MCF 10A (cell line): ENCODE measurements around the gene COL21A1. TPM values are rescaled to one million over a fixed set of nuclear protein-coding genes. Genes with fewer than 3 reads are reported as not detected.

Experiments
- BruUV-seq: library from RNA; stranded (reverse); fragments of 400-500 nt; replicated peaks from 2 replicates; lab custom pipeline; 2021; lab: Mats Ljungman, UMichigan
- CTCF ChIA-PET: fragments of 300-600 bp; sonication (Branson Sonifier 250); formaldehyde crosslinking; extraction: SDS; loops from one replicate; lab custom pipeline; 2021; ENCODE audit warnings: antibody characterized with exemption, inconsistent platforms; lab: Yijun Ruan, JAX
- POLR2A ChIA-PET: fragments of 300-600, 350-650 bp; sonication (Branson Sonifier 250); formaldehyde crosslinking; extraction: SDS; loops from one replicate; lab custom pipeline; 2020; ENCODE audit warnings: antibody characterized with exemption, inconsistent platforms; lab: Yijun Ruan, JAX
- DNase-seq: peaks from one replicate; pipeline ENCODE4 v3.0.0-alpha.2; 2018; ENCODE audit not compliant: unreplicated experiment
- H3K27ac Mint-ChIP-seq: one replicate; pipeline ENCODE4 v1.8.0; 2022; ENCODE audit warnings: mild to moderate bottlenecking, low read depth, mixed read lengths; ENCODE audit not compliant: unreplicated experiment
- H3K27me3 Mint-ChIP-seq: one replicate; pipeline ENCODE4 v1.8.0; 2022; ENCODE audit warnings: mixed read lengths; ENCODE audit not compliant: insufficient read depth, unreplicated experiment
- H3K36me3 Mint-ChIP-seq: one replicate; pipeline ENCODE4 v1.8.0; 2022; ENCODE audit warnings: mild to moderate bottlenecking, moderate library complexity, mixed read lengths; ENCODE audit not compliant: insufficient read depth, unreplicated experiment
- H3K4me1 Mint-ChIP-seq: one replicate; pipeline ENCODE4 v1.8.0; 2022; ENCODE audit warnings: mixed read lengths; ENCODE audit not compliant: insufficient read depth, unreplicated experiment
- H3K4me3 Mint-ChIP-seq: one replicate; pipeline ENCODE4 v1.8.0; 2022; ENCODE audit warnings: mild to moderate bottlenecking, moderate library complexity, mixed read lengths; ENCODE audit not compliant: unreplicated experiment
- H3K9me3 Mint-ChIP-seq: one replicate; pipeline ENCODE4 v1.8.0; 2022; ENCODE audit warnings: mixed read lengths; ENCODE audit not compliant: unreplicated experiment
- CTCF ChIP-seq: fragments of 200-600 bp; IDR thresholded peaks from one replicate; pipeline ENCODE4 v1.8.0; 2022; ENCODE audit warnings: antibody characterized with exemption, mild to moderate bottlenecking; ENCODE audit not compliant: unreplicated experiment
- intact Hi-C: fragments of 100-400 bp; cut with micrococcal nuclease; formaldehyde crosslinking; loops from 2 replicates; pipeline ENCODE4 v1.14.1; 2022
- total RNA-seq: library from RNA; stranded (reverse); gene quantifications from 2 replicates; pipeline ENCODE4 v1.2.3, GENCODE V29; 2022

The COL21A1 gene
- total RNA-seq, 1 experiment from 2014 or later = 1.8 TPM

- Mint-ChIP-seq H3K4me1 (peaks cover 12% of the 10 kb centered on the region), H3K9me3 (peaks cover 17% of the 10 kb centered on the region), H3K27me3 (no peaks in the 10 kb centered on the region), H3K4me3 (no peak overlapping the region), H3K36me3 (no peaks in the 10 kb centered on the region), H3K27ac (no peak overlapping the region)
- intact Hi-C loops = no loop called here
- no peak for TF ChIP-seq CTCF
- DNase-seq = no peak
- CTCF ChIA-PET = interaction anchor here (0.5 kb wide), 1 partner anchor 250 kb away, joined by 3 read pairs; no protein-coding TSS in a partner anchor
- BruUV-seq = no TSS peak
- POLR2A ChIA-PET = no interaction called here
Observed at GRCh38 chr6:56043076-56043475, 204.3 kb downstream of the COL21A1 start.

- ChIA-PET CTCF (no interaction called here), POLR2A (interaction anchor here (0.9 to 1.0 kb wide), 2 partner anchors 16 to 176 kb away, joined by 3 to 4 read pairs; no protein-coding TSS in a partner anchor)
- intact Hi-C loops = no loop called here
- no peak for DNase-seq
- peaks cover 12% of the 10 kb centered on the region for H3K4me1 Mint-ChIP-seq
- no peaks in the 10 kb centered on the region for H3K27me3 Mint-ChIP-seq
- BruUV-seq = no TSS peak
- TF ChIP-seq CTCF = no peak
- H3K27ac Mint-ChIP-seq = no peak overlapping the region
- H3K36me3 Mint-ChIP-seq = no peaks in the 10 kb centered on the region
- no peak overlapping the region for H3K4me3 Mint-ChIP-seq
- H3K9me3 Mint-ChIP-seq = peaks cover 18% of the 10 kb centered on the region
Observed at GRCh38 chr6:56041591-56041990, 205.8 kb downstream of the COL21A1 start.

GRCh38 chr6:56040889-56041301 is 206.5 kb downstream of the COL21A1 start:
- ChIA-PET POLR2A (no interaction called here), CTCF (no interaction called here)
- H3K27ac Mint-ChIP-seq = peak overlapping the region; percentile 51
- H3K4me1 Mint-ChIP-seq = peaks cover 12% of the 10 kb centered on the region
- no peaks in the 10 kb centered on the region for H3K36me3 Mint-ChIP-seq
- DNase-seq = no peak
- peaks cover 18% of the 10 kb centered on the region for H3K9me3 Mint-ChIP-seq
- intact Hi-C loops = no loop called here
- H3K4me3 Mint-ChIP-seq = no peak overlapping the region
- no peak for TF ChIP-seq CTCF
- no peaks in the 10 kb centered on the region for H3K27me3 Mint-ChIP-seq
- BruUV-seq = no TSS peak

- Mint-ChIP-seq H3K4me1 (peaks cover 12% of the 10 kb centered on the region), H3K27ac (peak overlapping the region; percentile 51)
- intact Hi-C loops = no loop called here
Observed at GRCh38 chr6:56040223-56040622, 207.2 kb downstream of the COL21A1 start.

More at GRCh38 chr6:56040223-56040622, 207.2 kb downstream of the COL21A1 start:
- peaks cover 18% of the 10 kb centered on the region for H3K9me3 Mint-ChIP-seq
- no peak for TF ChIP-seq CTCF
- no peaks in the 10 kb centered on the region for H3K27me3 Mint-ChIP-seq
- no peaks in the 10 kb centered on the region for H3K36me3 Mint-ChIP-seq
- DNase-seq = peak; percentile 68
- CTCF ChIA-PET = no interaction called here
- no peak overlapping the region for H3K4me3 Mint-ChIP-seq
- POLR2A ChIA-PET = no interaction called here
- no TSS peak for BruUV-seq
